Natural killer cell (primary cell): ENCODE results near the gene TLR9. TPM values are rescaled to one million over a fixed set of nuclear protein-coding genes. Genes with fewer than 3 reads are reported as not detected.

Experiments
- ATAC-seq, 3 donors: fragments of 150-1000 bp in 2 of 3; fragments of 200-7000 bp in 1 of 3; cut with Tn5 transposase; 1 replicate in 1 of 3; 2 replicates in 2 of 3; pipeline ENCODE4 v1.10.0; 2021; ENCODE audit warnings: mild to moderate bottlenecking in 2 of 3, moderate library complexity in 2 of 3
- DNase-seq, 2 donors: peaks; one replicate each; pipeline versions ENCODE4 v3.0.0 to v3.0.0-alpha.2; 2013 to 2021; ENCODE audit warnings: mixed read lengths in 1 of 2
- H3K27ac ChIP-seq: one replicate; pipeline ENCODE4 v1.5.1; 2013; ENCODE audit warnings: mild to moderate bottlenecking, low read length
- H3K27me3 ChIP-seq: one replicate; pipeline ENCODE4 v1.6.1; 2013; ENCODE audit warnings: low read length; ENCODE audit not compliant: control insufficient read depth, insufficient read depth
- H3K36me3 ChIP-seq: one replicate; pipeline ENCODE4 v1.6.1; 2013; ENCODE audit warnings: low read length; ENCODE audit not compliant: control insufficient read depth, insufficient read depth
- H3K4me1 ChIP-seq: one replicate; pipeline ENCODE4 v1.6.1; 2013; ENCODE audit warnings: low read length; ENCODE audit not compliant: control insufficient read depth, insufficient read depth
- H3K4me3 ChIP-seq: one replicate; pipeline ENCODE4 v1.5.1; 2013; ENCODE audit warnings: low read length
- H3K9me3 ChIP-seq: one replicate; pipeline ENCODE4 v1.6.1; 2013; ENCODE audit warnings: low read length; ENCODE audit not compliant: control insufficient read depth, insufficient read depth
- H3K27ac Mint-ChIP-seq, 2 donors: one replicate each; pipeline ENCODE4 v1.8.0; 2022; ENCODE audit warnings: mild to moderate bottlenecking in 2 of 2, mixed read lengths in 2 of 2, moderate library complexity in 1 of 2
- H3K27me3 Mint-ChIP-seq, 2 donors: one replicate each; pipeline ENCODE4 v1.8.0; 2022; ENCODE audit warnings: low read depth in 2 of 2, mixed read lengths in 2 of 2
- H3K36me3 Mint-ChIP-seq: one replicate; pipeline ENCODE4 v1.8.0; 2022; ENCODE audit warnings: mixed read lengths
- H3K4me1 Mint-ChIP-seq, 2 donors: one replicate each; pipeline ENCODE4 v1.8.0; 2022; ENCODE audit warnings: mixed read lengths in 2 of 2
- H3K4me3 Mint-ChIP-seq: one replicate; pipeline ENCODE4 v1.8.0; 2022; ENCODE audit warnings: mild to moderate bottlenecking, moderate library complexity, mixed read lengths
- H3K9me3 Mint-ChIP-seq, 2 donors: one replicate each; pipeline ENCODE4 v1.8.0; 2022; ENCODE audit warnings: mixed read lengths in 2 of 2
- CTCF ChIP-seq: fragments of 200-600 bp; IDR thresholded peaks from one replicate; pipeline ENCODE4 v1.8.0; 2022; ENCODE audit warnings: antibody characterized with exemption
- WGBS: methylation state at CpG from one replicate; pipeline ENCODE4 v1.1.7; 2013; ENCODE audit warnings: missing lambda C conversion rate; ENCODE audit not compliant: insufficient coverage; 5-methylcytosine and 5-hydroxymethylcytosine counted together
- intact Hi-C: fragments of 100-400 bp; cut with micrococcal nuclease; formaldehyde crosslinking; loops from one replicate; pipeline ENCODE4 v1.14.2; 2022
- total RNA-seq, 4 donors: library from RNA; stranded (reverse); fragments of 120-200 nt in 1 of 4; gene quantifications; one replicate each; pipeline versions ENCODE4 v1.2.3 to v1.2.4, GENCODE V29; 2013 to 2022

The TLR9 gene
- total RNA-seq, 3 donors from 2014 or later (not counting 1 experiment from before 2014, with no cell fraction given): 0.20 to 0.21 TPM; not detected in 1

GRCh38 chr3:52211268-52211891, 14.1 kb downstream of the TLR9 start:
- 97% methylated on average over 18 of the region's 18 CpGs for WGBS

GRCh38 chr3:52210550-52211046, 14.8 kb downstream of the TLR9 start:
- TF ChIP-seq CTCF: no peak
- no peak overlapping the region for H3K27ac ChIP-seq
- DNase-seq: no peak

More at GRCh38 chr3:52211268-52211891, 14.1 kb downstream of the TLR9 start:
- no peaks in the 10 kb centered on the region for H3K27me3 Mint-ChIP-seq
- no peak overlapping the region for H3K4me3 Mint-ChIP-seq
- intact Hi-C loops: no loop called here
- Histone ChIP-seq H3K27ac (no peak overlapping the region), H3K27me3 (no peaks in the 10 kb centered on the region), H3K36me3 (peaks cover 86% of the 10 kb centered on the region), H3K4me3 (no peak overlapping the region), H3K4me1 (peaks cover 2% of the 10 kb centered on the region), H3K9me3 (no peaks in the 10 kb centered on the region)
- no peak for TF ChIP-seq CTCF
- H3K4me1 Mint-ChIP-seq: peaks cover under 1% of the 10 kb centered on the region in 2 donors
- H3K36me3 Mint-ChIP-seq: peaks cover 27% of the 10 kb centered on the region
- no peaks in the 10 kb centered on the region for H3K9me3 Mint-ChIP-seq
- H3K27ac Mint-ChIP-seq: no peak overlapping the region
- DNase-seq: no peak
- ATAC-seq: no peak

GRCh38 chr3:52210037-52210436, 15.4 kb downstream of the TLR9 start:
- H3K36me3 Mint-ChIP-seq: peaks cover 24% of the 10 kb centered on the region
- peaks cover 92% of the 10 kb centered on the region for H3K36me3 ChIP-seq
- H3K4me1 Mint-ChIP-seq: no peaks in the 10 kb centered on the region
- TF ChIP-seq CTCF: no peak
- H3K4me3 Mint-ChIP-seq: no peak overlapping the region
- no peak overlapping the region for H3K27ac Mint-ChIP-seq
- H3K9me3 Mint-ChIP-seq: no peaks in the 10 kb centered on the region
- no peaks in the 10 kb centered on the region for H3K27me3 ChIP-seq
- H3K4me3 ChIP-seq: no peak overlapping the region
- DNase-seq (no peak), ATAC-seq (no peak)
- intact Hi-C loops: no loop called here
- H3K9me3 ChIP-seq: no peaks in the 10 kb centered on the region
- H3K27me3 Mint-ChIP-seq: no peaks in the 10 kb centered on the region
- H3K4me1 ChIP-seq: no peaks in the 10 kb centered on the region
- no peak overlapping the region for H3K27ac ChIP-seq

More at GRCh38 chr3:52210550-52211046, 14.8 kb downstream of the TLR9 start:
- Mint-ChIP-seq H3K27ac (no peak overlapping the region), H3K36me3 (peaks cover 27% of the 10 kb centered on the region), H3K4me3 (no peak overlapping the region), H3K27me3 (no peaks in the 10 kb centered on the region), H3K9me3 (no peaks in the 10 kb centered on the region), H3K4me1 (no peaks in the 10 kb centered on the region)
- no peaks in the 10 kb centered on the region for H3K9me3 ChIP-seq
- 78% methylated on average over 2 of the region's 6 CpGs for WGBS
- peak in 1 of 3 donors; percentile 55 for ATAC-seq
- intact Hi-C loops: no loop called here
- H3K36me3 ChIP-seq: peaks cover 92% of the 10 kb centered on the region
- H3K4me3 ChIP-seq: no peak overlapping the region
- no peaks in the 10 kb centered on the region for H3K4me1 ChIP-seq
- no peaks in the 10 kb centered on the region for H3K27me3 ChIP-seq

GRCh38 chr3:52208556-52208955, 16.9 kb downstream of the TLR9 start:
- H3K36me3 ChIP-seq: peaks cover 92% of the 10 kb centered on the region
- WGBS: 100% methylated on average over 3 of the region's 4 CpGs
- no peak for ATAC-seq
- no peak overlapping the region for H3K4me3 Mint-ChIP-seq
- intact Hi-C loops: no loop called here
- H3K27me3 ChIP-seq: no peaks in the 10 kb centered on the region
- H3K36me3 Mint-ChIP-seq: peaks cover 27% of the 10 kb centered on the region
- H3K27ac ChIP-seq: no peak overlapping the region
- H3K9me3 Mint-ChIP-seq: no peaks in the 10 kb centered on the region
- H3K4me3 ChIP-seq: no peak overlapping the region
- no peak for DNase-seq
- no peak for TF ChIP-seq CTCF
- no peaks in the 10 kb centered on the region for H3K27me3 Mint-ChIP-seq
- peaks cover 0 to 4% of the 10 kb centered on the region in 2 donors for H3K4me1 Mint-ChIP-seq
- no peaks in the 10 kb centered on the region for H3K9me3 ChIP-seq
- H3K27ac Mint-ChIP-seq: no peak overlapping the region
- no peaks in the 10 kb centered on the region for H3K4me1 ChIP-seq
